Right lobe of liver (tissue), 4 donors: ENCODE results near the gene TXNDC8.
"Not testable (repeated sequence)": the region's sequence is repeated elsewhere in the genome, so short reads cannot be mapped to it uniquely, and the experiment has no call there.

Source experiments
- CTCF ChIP-seq, 4 donors: fragments of 200-600 bp in 3 of 4; fragments of 450-650 bp in 1 of 4; IDR thresholded peaks; one replicate each; pipeline versions ENCODE4 v1.5.1 to v1.8.0; 2016 to 2022; ENCODE audit warnings: antibody characterized with exemption in 4 of 4, mild to moderate bottlenecking in 2 of 4
- POLR2A ChIP-seq: fragments of 450-650 bp; IDR thresholded peaks from one replicate; pipeline ENCODE4 v1.6.1; 2017; ENCODE audit warnings: antibody characterized with exemption, mild to moderate bottlenecking
- donor health status: DM: no; HTN: no; CAD: no.
- donor health status: DM: no; HTN: no; CAD: no.
- donor health status: DM: no; HTN: yes; CAD: no.

GRCh38 chr9:110358992-110359391 is 21.3 kb upstream of the TXNDC8 start:
- TF ChIP-seq POLR2A; CTCF (IDR thresholded peaks at IDR 0.05): not testable (repeated sequence)
